HepG2 (cell line): Measurements from ENCODE around the gene ZNF285. TPM values are rescaled to one million over a fixed set of nuclear protein-coding genes. Genes with fewer than 3 reads are reported as not detected.

Experiments used
- BCL6 ChIP-seq: IDR thresholded peaks from 2 replicates; pipeline ENCODE4 v1.6.1; 2016; ENCODE audit warnings: missing genetic modification reagents, missing compliant biosample characterization
- FOXO4 ChIP-seq: sonication (generic); formaldehyde crosslinking; conservative IDR thresholded peaks from 2 replicates; pipeline ENCODE4 v1.8.1; 2023; ENCODE audit warnings: missing genetic modification reagents
- GMEB1 ChIP-seq: sonication (generic); formaldehyde crosslinking; IDR thresholded peaks from 2 replicates; pipeline ENCODE4 v1.5.1; 2020; ENCODE audit warnings: missing genetic modification reagents, mild to moderate bottlenecking, borderline replicate concordance
- HMGXB3 ChIP-seq: sonication (generic); formaldehyde crosslinking; IDR thresholded peaks from 2 replicates; pipeline ENCODE4 v1.4.0; 2020; ENCODE audit warnings: missing genetic modification reagents, borderline replicate concordance
- ISX ChIP-seq: sonication (generic); formaldehyde crosslinking; conservative IDR thresholded peaks from 2 replicates; pipeline ENCODE4 v1.5.0; 2020; ENCODE audit warnings: missing genetic modification reagents
- JUND ChIP-seq: sonication (generic); formaldehyde crosslinking; IDR thresholded peaks from 2 replicates; pipeline ENCODE4 v1.8.0; 2022; ENCODE audit warnings: mild to moderate bottlenecking, missing genetic modification reagents
- MIXL1 ChIP-seq: IDR thresholded peaks from 2 replicates; pipeline ENCODE4 v1.6.1; 2016
- NAIF1 ChIP-seq: sonication (generic); formaldehyde crosslinking; IDR thresholded peaks from 2 replicates; pipeline ENCODE4 v1.5.0; 2020; ENCODE audit warnings: mild to moderate bottlenecking, missing genetic modification reagents, borderline replicate concordance
- NCOA5 ChIP-seq: sonication (generic); formaldehyde crosslinking; IDR thresholded peaks from 2 replicates; pipeline ENCODE4 v1.4.0; 2020; ENCODE audit warnings: missing genetic modification reagents
- NFIC ChIP-seq: IDR thresholded peaks from 2 replicates; pipeline ENCODE4 v1.6.1; 2012; ENCODE audit warnings: mild to moderate bottlenecking, low read length, inconsistent platforms
- SIN3A ChIP-seq: IDR thresholded peaks from 2 replicates; pipeline ENCODE4 v1.6.1; 2011; ENCODE audit warnings: low read depth, mild to moderate bottlenecking, control low read depth, low read length, borderline replicate concordance
- SSRP1 ChIP-seq: IDR thresholded peaks from 2 replicates; pipeline ENCODE4 v1.6.1; 2016; ENCODE audit warnings: control low read depth
- TRAFD1 ChIP-seq: sonication (generic); formaldehyde crosslinking; IDR thresholded peaks from 2 replicates; pipeline ENCODE4 v1.5.1; 2020; ENCODE audit warnings: missing genetic modification reagents, mild to moderate bottlenecking, borderline replicate concordance
- ZBTB37 ChIP-seq: sonication (generic); formaldehyde crosslinking; IDR thresholded peaks from 2 replicates; pipeline ENCODE4 v1.4.0; 2020; ENCODE audit warnings: mild to moderate bottlenecking, missing genetic modification reagents
- ZKSCAN8 ChIP-seq: IDR thresholded peaks from 2 replicates; pipeline ENCODE4 v1.6.1; 2016; ENCODE audit warnings: borderline replicate concordance, missing genetic modification reagents, missing compliant biosample characterization
- ZNF225 ChIP-seq: sonication (generic); formaldehyde crosslinking; IDR thresholded peaks from 2 replicates; pipeline ENCODE4 v1.4.0; 2020; ENCODE audit warnings: mild to moderate bottlenecking, missing genetic modification reagents
- ZNF337 ChIP-seq: sonication (generic); formaldehyde crosslinking; IDR thresholded peaks from 2 replicates; pipeline ENCODE4 v1.5.1; 2020; ENCODE audit warnings: missing genetic modification reagents, low read depth, mild to moderate bottlenecking, borderline replicate concordance
- ZNF383 ChIP-seq: sonication (generic); formaldehyde crosslinking; IDR thresholded peaks from 2 replicates; pipeline ENCODE4 v1.4.0; 2020; ENCODE audit warnings: missing genetic modification reagents, mild to moderate bottlenecking, borderline replicate concordance
- polyA plus RNA-seq, 8 experiments: library from polyadenylated mRNA; depleted of rRNA in 3 of 8; stranded (reverse) in 7 of 8; unstranded in 1 of 8; fragments of >200 nt; fragmentation: Illumina TruSeq in 4 of 8; extraction: Trizol in 4 of 8; gene quantifications; 2 replicates each; pipeline versions ENCODE4 v1.2.1 to v1.2.3, GENCODE V29; 2011 to 2016; ENCODE audit warnings: low read depth in 4 of 8, missing spikeins in 1 of 8, mixed read lengths in 1 of 8; ENCODE audit not compliant: insufficient read depth in 1 of 8
- total RNA-seq, 5 experiments: library from RNA; depleted of rRNA; stranded (reverse); fragments of >200 nt; fragmentation: Illumina TruSeq; extraction: Trizol; gene quantifications; 2 replicates each; pipeline ENCODE4 v1.2.3, GENCODE V29; 2016; ENCODE audit warnings: low read depth in 1 of 5

The ZNF285 gene
- total and polyA plus RNA-seq, 2 of the 13 experiments (the other 11 are each of a cell fraction or from before 2014, with no cell fraction given) = 0.82 to 1.7 TPM

GRCh38 chr19:44401139-44402115 is at the start of gene ZNF285 (continued):
- TF ChIP-seq ZNF337 = no peak
- TF ChIP-seq ZNF225 (CRISPR knock-in tag) = no peak
- no peak for TF ChIP-seq FOXO4 (CRISPR knock-in tag)
- no peak for TF ChIP-seq SSRP1 (CRISPR knock-in tag)
- no peak for TF ChIP-seq ISX (CRISPR knock-in tag)
- TF ChIP-seq NAIF1 (CRISPR knock-in tag) = no peak
- TF ChIP-seq SIN3A = 0 out of 2 replicates have a peak, but pooled peaks have one; percentile 38
- no peak for TF ChIP-seq MIXL1 (CRISPR knock-in tag)
- TF ChIP-seq NFIC = no peak
- TF ChIP-seq TRAFD1 (CRISPR knock-in tag) = no peak
- TF ChIP-seq ZBTB37 (CRISPR knock-in tag) = no peak
- no peak for TF ChIP-seq NCOA5
- no peak for TF ChIP-seq ZKSCAN8 (CRISPR knock-in tag)
- peak; percentile 89 for TF ChIP-seq HMGXB3 (CRISPR knock-in tag)
- 0 out of 2 replicates have a peak, but pooled peaks have one; percentile 44 for TF ChIP-seq GMEB1 (CRISPR knock-in tag)
- no peak for TF ChIP-seq BCL6 (CRISPR knock-in tag)
- no peak for TF ChIP-seq JUND (CRISPR knock-in tag)
- TF ChIP-seq ZNF383 (CRISPR knock-in tag) = no peak
